HG02642 (cell line): ENCODE data around the gene RAET1E.
"Not testable (repeated sequence)": the region's sequence is repeated elsewhere in the genome, so short reads cannot be mapped to it uniquely, and the experiment has no call there.

ENCODE experiments used
- ATAC-seq: cut with Tn5 transposase; IDR thresholded peaks from one replicate; pipeline ENCODE4 v1.9.1; 2021; ENCODE audit warnings: mild to moderate bottlenecking; ENCODE audit not compliant: unreplicated experiment, poor library complexity

The RAET1E gene

DNA sequence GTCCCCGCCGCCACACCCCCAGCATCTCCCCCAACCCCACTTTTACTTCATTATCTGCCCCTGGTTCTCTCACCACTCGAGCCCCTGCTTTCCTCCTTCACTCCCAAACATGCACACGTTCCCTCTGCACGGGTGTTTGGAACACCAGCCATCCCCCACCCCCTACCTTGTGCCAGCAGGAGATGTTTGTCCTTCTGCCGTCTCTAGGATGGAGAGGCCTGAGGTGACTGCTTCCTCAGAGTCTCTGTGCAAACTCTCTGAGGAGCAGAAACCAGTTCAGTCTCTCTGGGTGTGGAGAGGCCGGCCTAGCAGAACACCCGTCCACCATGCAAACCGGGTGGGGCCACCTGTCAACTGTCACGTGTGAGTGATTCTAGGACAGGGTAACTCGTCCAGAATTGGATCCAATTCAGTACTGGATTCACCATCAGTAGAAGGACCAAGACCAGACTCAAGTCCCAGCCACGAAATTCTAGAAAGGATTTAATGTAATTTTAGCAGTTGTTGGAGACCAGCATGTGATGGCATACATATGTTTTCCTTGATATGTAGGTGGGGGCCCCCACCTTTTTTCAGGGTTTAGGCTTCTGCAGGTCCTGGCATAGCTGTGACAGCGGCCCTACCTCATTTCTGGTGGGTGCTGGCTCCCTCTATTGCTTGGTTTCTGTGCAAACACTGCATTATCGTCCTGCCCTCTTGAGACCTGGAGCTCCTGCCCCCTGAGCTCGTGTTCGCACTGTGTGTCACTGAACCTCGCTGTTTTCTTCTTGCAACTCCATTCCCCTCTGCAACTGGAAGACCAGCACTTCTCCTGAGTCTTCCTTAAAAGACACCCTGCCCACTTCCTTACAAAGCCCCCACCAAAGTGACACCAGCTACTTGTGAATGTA is at the start of gene RAET1E:
Gene RAET1E, minus strand, starts transcription at position 259 of the 890 bp plus-strand sequence. CDS start 7,212 bp downstream, outside the sequence.
- ATAC-seq: no peak

GRCh38 chr6:149947533-149947932 is 49.6 kb upstream of the RAET1E start:
- ATAC-seq: not testable (repeated sequence)

DNA sequence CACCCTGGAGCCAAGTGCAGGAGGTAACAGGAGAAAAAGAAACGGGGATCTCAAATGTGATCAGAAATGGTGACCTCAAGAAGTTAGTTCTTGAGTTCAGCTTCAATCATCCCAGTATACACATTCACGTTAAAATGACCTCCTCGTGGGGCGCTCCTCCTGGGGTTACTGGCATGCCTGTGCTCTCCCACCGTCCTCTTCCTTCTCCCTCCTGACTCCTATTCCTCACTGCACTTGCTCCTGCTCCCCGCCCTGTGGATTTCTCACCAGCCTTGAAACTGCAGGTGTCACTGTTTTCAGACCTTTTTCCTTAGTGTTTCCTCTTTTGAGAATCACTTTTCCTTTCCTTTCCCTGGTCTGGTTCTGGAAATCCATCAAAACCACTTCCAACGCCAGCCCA is 48.7 kb upstream of the RAET1E start:
- ATAC-seq: not testable (repeated sequence)

DNA sequence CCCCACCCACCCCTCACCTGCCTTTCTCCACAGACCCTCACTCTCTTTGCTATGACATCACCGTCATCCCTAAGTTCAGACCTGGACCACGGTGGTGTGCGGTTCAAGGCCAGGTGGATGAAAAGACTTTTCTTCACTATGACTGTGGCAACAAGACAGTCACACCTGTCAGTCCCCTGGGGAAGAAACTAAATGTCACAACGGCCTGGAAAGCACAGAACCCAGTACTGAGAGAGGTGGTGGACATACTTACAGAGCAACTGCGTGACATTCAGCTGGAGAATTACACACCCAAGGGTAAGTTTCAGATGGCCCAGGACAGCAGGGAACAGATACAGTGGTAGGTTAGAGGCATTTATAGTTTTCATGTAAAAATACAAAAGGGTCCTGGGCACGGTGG is 47.4 kb upstream of the RAET1E start:
- not testable (repeated sequence) for ATAC-seq

GRCh38 chr6:149943321-149943720 is 45.4 kb upstream of the RAET1E start:
- not testable (repeated sequence) for ATAC-seq

- ATAC-seq: no peak
Measured at GRCh38 chr6:149942461-149942829, 44.5 kb upstream of the RAET1E start.

DNA sequence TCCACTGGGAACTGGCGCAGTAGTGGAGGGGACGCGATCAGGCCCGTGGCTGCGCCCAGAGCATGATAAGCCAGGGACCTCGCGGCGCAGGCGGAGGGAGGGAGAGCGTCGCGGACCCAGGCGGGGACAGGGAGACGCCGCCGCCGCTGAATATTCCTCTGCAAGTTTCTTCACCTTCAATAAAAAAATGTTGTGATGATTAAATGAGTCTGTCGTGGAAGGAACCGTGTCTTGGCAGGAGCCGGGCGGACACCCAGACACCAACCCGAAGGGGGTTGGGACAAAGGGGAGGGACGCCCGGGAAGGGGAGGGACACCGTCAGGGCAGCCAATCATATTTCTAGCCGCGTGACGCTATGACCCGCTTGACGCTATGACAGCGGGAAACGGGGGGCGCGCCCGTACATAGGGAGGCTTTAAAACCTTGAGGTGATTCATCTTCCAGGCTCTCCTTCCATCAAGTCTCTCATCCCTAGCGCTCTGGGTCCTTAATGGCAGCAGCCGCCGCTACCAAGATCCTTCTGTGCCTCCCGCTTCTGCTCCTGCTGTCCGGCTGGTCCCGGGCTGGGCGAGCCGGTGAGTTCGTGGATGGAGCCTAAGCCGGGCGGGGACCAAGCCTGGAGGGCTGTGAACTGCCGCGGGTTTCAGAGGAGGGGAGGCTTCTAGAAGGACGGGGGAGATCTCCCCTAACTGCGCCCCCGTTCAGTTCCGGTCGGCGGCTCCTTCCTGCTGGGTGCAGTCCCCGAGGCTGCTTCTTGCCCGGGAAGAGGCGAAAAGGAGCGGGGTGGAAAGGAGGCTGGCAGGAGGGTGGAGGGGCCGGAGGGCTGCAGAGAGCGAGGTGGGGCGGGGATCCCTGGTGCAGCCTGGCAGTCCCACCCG is 43.9 kb upstream of the RAET1E start, which contains the start of gene ULBP2:
Gene ULBP2, plus strand, starts transcription at position 432 of the 878 bp plus-strand sequence. Its CDS starts 59 bp downstream, at position 491.
- ATAC-seq: peak; percentile 36

DNA sequence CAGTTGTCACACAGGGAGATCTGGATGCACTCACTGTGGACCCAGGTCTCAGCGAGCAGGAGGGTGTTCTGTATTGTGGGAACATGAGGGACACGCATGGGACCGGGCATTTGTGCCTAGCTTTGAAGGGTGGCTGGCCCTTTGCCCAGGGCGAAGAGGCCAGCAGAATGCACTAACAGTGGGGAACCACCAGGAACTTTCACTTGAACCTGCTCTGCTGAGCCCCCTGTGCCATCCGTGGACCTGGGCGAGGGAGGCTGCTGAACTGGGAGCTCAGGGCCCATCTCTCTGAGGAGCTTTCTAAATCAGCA is 42.7 kb upstream of the RAET1E start:
- no peak for ATAC-seq

DNA sequence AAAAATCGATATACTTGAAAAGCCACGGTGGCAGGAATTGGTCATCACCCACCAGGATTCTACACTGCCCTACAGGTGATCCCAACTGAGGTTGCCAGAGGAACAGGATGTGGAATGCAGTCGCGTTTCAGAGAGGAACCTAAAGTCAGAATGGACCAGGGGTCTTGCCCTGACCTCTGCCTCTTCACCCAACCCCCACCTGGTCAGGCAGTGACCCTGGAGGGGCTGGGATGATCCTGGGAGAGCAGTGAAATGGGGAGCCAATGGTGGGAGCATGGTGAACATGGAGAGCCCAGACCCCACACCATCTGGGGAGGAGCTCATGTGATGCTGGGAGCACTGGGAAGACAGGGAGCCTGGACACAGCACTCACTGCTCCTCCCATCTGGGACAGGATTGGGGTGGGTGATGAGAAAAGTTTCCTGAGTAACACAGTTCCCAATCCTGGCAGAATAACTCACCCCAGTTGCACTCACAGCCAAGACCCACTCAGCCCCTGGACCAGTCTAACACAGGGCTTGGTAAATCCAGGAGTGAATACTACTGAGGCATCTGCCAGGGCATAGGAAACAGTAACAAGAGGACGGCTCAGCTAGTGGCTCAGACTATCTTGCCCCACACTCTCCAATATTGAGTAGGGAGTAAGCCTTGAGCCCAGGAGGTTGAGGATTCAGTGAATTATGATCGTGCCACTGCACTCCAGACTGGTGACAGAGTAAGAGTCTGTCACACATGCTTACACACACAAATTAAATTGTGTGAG is 42.2 kb upstream of the RAET1E start:
- no peak for ATAC-seq

DNA sequence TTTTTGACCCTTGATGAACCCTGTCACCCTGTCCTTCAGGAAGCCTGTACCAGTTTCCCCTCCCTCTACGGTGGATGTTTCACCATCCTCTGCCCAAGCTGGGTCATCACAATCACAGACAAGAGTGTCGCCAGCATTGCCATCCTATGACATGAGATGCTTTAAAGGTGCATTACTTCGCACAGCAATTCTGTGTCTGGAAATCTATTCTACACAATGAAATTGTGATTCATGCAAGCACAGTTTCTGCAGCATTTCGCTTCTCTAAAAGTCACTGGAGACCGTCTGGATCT is 41.4 kb upstream of the RAET1E start:
- no peak for ATAC-seq

GRCh38 chr6:149938571-149939355 is 40.9 kb upstream of the RAET1E start:
- peak; percentile 79 for ATAC-seq

GRCh38 chr6:149938013-149938570 is 40.2 kb upstream of the RAET1E start:
- ATAC-seq: not testable (repeated sequence)

- ATAC-seq: no peak
Measured at GRCh38 chr6:149936743-149937142, 38.8 kb upstream of the RAET1E start.

DNA sequence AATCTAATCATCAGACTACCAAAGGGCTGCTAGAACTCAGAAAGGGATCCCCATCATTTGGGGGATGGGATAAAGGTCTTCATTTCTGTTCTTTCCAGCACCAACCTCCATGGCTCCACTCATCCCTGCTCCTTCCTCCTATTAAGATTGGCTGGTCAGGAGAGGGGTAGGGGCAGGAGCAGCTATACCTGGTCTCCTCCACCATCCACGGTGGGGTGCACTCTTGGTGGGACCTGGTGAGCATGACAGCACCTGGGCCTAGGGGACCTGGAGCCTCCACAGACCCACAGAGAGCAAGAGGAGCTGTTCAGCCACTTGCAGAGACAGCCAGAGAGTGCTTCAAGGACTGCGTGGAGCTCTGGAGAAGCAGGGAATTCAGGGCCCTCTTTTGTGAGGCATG is 37.8 kb upstream of the RAET1E start:
- no peak for ATAC-seq

GRCh38 chr6:149935246-149935645 is 37.3 kb upstream of the RAET1E start:
- no peak for ATAC-seq

DNA sequence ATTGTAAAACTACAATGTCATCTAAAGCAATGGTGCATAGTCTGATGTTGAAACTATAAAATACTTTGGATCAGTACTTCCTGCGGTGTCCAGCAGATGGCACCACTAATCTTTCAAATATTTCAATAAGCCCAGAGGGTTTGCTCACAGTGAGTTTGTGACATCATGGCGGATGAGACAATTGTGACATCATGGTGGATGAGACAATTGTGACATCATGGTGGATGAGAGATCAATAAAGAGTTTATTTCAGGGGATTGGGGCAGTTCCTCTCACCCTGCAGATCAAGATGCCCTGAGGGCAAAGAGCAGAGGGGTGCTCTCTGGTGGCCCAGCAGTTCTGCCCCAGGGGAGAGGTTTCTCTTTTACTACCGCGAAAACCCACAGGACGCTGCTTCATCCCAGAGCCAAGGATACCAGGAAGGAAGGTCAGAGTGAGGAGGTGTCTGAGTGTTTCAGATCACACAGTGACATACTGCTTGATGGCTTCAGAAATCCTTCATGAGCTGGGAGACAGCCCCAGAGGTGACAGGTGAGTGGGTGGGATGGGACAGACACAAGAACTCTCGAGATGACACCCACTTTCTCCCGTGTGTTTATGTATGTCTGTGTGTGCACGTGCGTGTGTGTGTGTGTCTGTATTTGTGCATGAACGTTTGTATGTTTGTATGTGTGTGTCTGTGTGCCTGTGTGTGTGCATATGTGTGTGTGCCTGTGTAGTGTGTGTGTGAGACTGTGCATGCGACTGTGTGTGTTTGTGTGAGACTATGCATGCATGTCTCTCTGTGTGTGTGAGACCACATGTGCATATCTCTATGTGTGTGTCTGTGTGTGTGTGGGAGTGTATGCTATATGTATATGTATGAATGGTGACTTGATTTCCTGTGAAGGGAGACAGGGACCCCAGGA is 36.6 kb upstream of the RAET1E start:
- ATAC-seq: no peak

GRCh38 chr6:149933461-149933860 is 35.5 kb upstream of the RAET1E start:
- no peak for ATAC-seq

- no peak for ATAC-seq
Measured at GRCh38 chr6:149933036-149933435, 35.1 kb upstream of the RAET1E start.

DNA sequence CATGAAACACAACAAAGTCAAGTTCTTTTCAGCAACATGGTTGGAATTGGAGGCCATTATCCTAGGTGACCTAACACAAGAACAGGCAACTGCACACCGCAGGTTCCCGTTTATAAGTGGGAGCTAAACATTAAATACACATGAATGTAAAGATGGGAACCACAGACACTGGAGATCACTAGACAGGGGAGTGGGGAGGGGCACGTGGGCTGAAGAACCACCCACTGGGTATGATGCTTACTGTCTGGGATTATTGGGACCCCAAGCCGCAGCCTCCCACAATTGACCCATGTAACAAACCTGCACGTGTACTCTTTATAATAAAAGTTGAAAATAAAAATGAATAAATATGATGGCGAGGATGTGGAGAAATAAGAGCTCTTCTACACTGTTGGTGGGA is 33.6 kb upstream of the RAET1E start:
- ATAC-seq: no peak
